ENCODE results near the gene LCN9. TPM values are rescaled to one million over a fixed set of nuclear protein-coding genes. Genes with fewer than 3 reads are reported as not detected.

LCN9 gene
- not detected for total RNA-seq

GRCh38 chr9:135662758-135663450, at the start of gene LCN9:
TSS of gene LCN9 (plus strand) at chr9:135663309. CDS start at chr9:135663322, 13 bp downstream.

GRCh38 chr9:135639196-135639595, 23.9 kb upstream of the LCN9 start, which contains the start of gene GLT6D1:
TSS of gene GLT6D1 (minus strand) at chr9:135639540. CDS start at chr9:135639187, 353 bp downstream.

GRCh38 chr9:135699440-135699839, 36.3 kb downstream of the LCN9 start, which contains the start of gene SOHLH1:
TSS of gene SOHLH1 (minus strand) at chr9:135699481. CDS start at chr9:135699467, 14 bp downstream.

GRCh38 chr9:135701959-135702721, 39.0 kb downstream of the LCN9 start, which contains the start of gene KCNT1:
TSS of gene KCNT1 (plus strand) at chr9:135702185. CDS start at chr9:135702259, 74 bp downstream.

Other genes starting within 250 kb of the LCN9 start
- gene PPP1R26, start 183.5 kb upstream of the LCN9 start, total RNA-seq, result 38.8 TPM
- 16.0 TPM for gene MRPS2, start 162.6 kb upstream of the LCN9 start, total RNA-seq
- gene LCN1, start 141.9 kb upstream of the LCN9 start, total RNA-seq, result not detected
- not detected for gene OBP2A, start 117.2 kb upstream of the LCN9 start, total RNA-seq
- gene PAEP, start 101.6 kb upstream of the LCN9 start, total RNA-seq, result not detected
- not detected for gene GLT6D1, start 23.8 kb upstream of the LCN9 start, total RNA-seq
- not detected for gene SOHLH1, start 36.2 kb downstream of the LCN9 start, total RNA-seq
- 6.9 TPM for gene KCNT1, start 38.9 kb downstream of the LCN9 start, total RNA-seq
- gene CAMSAP1, start 244.2 kb downstream of the LCN9 start, total RNA-seq, result 183 TPM